Measurements from ENCODE around the gene C1QTNF8. TPM values are rescaled to one million over a fixed set of nuclear protein-coding genes. Genes with fewer than 3 reads are reported as not detected.

C1QTNF8 gene
- total RNA-seq, 1 donor = not detected

- H3K27me3 ChIP-seq (ENCODE audit: insufficient read depth, low read length) = peaks cover 3% of the 10 kb centered on the region
Observed at GRCh38 chr16:1106659-1107058, 10.6 kb upstream of the C1QTNF8 start.

GRCh38 chr16:1105888-1106620 is 10.0 kb upstream of the C1QTNF8 start:
- peaks cover 3% of the 10 kb centered on the region for H3K27me3 ChIP-seq (ENCODE audit: insufficient read depth, low read length)
- H3K9me3 ChIP-seq (ENCODE audit: low read depth, low read length) = no peaks in the 10 kb centered on the region
- H3K4me3 ChIP-seq (ENCODE audit: low read length) = no peak overlapping the region
- H3K4me1 ChIP-seq (ENCODE audit: insufficient read depth, low read length) = no peaks in the 10 kb centered on the region

More at GRCh38 chr16:1106659-1107058, 10.6 kb upstream of the C1QTNF8 start:
- Histone ChIP-seq H3K4me3 (ENCODE audit: low read length) (no peak overlapping the region), H3K4me1 (ENCODE audit: insufficient read depth, low read length) (no peaks in the 10 kb centered on the region), H3K9me3 (ENCODE audit: low read depth, low read length) (no peaks in the 10 kb centered on the region)

- Histone ChIP-seq H3K27me3 (ENCODE audit: insufficient read depth, low read length) (peaks cover 3% of the 10 kb centered on the region), H3K9me3 (ENCODE audit: low read depth, low read length) (no peaks in the 10 kb centered on the region), H3K4me1 (ENCODE audit: insufficient read depth, low read length) (no peaks in the 10 kb centered on the region), H3K4me3 (ENCODE audit: low read length) (no peak overlapping the region)
Observed at GRCh38 chr16:1103636-1103980, 7.6 kb upstream of the C1QTNF8 start.

GRCh38 chr16:1102921-1103635 is 7.0 kb upstream of the C1QTNF8 start:
- Histone ChIP-seq H3K4me3 (ENCODE audit: low read length) (no peak overlapping the region), H3K4me1 (ENCODE audit: insufficient read depth, low read length) (no peaks in the 10 kb centered on the region), H3K9me3 (ENCODE audit: low read depth, low read length) (no peaks in the 10 kb centered on the region), H3K27me3 (ENCODE audit: insufficient read depth, low read length) (peaks cover 3% of the 10 kb centered on the region)

- peaks cover 3% of the 10 kb centered on the region for H3K27me3 ChIP-seq (ENCODE audit: insufficient read depth, low read length)
- no peaks in the 10 kb centered on the region for H3K4me1 ChIP-seq (ENCODE audit: insufficient read depth, low read length)
- no peaks in the 10 kb centered on the region for H3K9me3 ChIP-seq (ENCODE audit: low read depth, low read length)
- H3K4me3 ChIP-seq (ENCODE audit: low read length) = no peak overlapping the region
Observed at GRCh38 chr16:1102333-1102700, 6.3 kb upstream of the C1QTNF8 start.

- Histone ChIP-seq H3K9me3 (ENCODE audit: low read depth, low read length) (no peaks in the 10 kb centered on the region), H3K4me1 (ENCODE audit: insufficient read depth, low read length) (no peaks in the 10 kb centered on the region), H3K27me3 (ENCODE audit: insufficient read depth, low read length) (peaks cover 3% of the 10 kb centered on the region), H3K4me3 (ENCODE audit: low read length) (no peak overlapping the region)
Observed at GRCh38 chr16:1101573-1102332, 5.7 kb upstream of the C1QTNF8 start.

GRCh38 chr16:1101133-1101532 is 5.1 kb upstream of the C1QTNF8 start:
- Histone ChIP-seq H3K4me3 (ENCODE audit: low read length) (no peak overlapping the region), H3K27me3 (ENCODE audit: insufficient read depth, low read length) (peaks cover 3% of the 10 kb centered on the region), H3K9me3 (ENCODE audit: low read depth, low read length) (no peaks in the 10 kb centered on the region), H3K4me1 (ENCODE audit: insufficient read depth, low read length) (no peaks in the 10 kb centered on the region)

- H3K9me3 ChIP-seq (ENCODE audit: low read depth, low read length) = no peaks in the 10 kb centered on the region
- H3K4me1 ChIP-seq (ENCODE audit: insufficient read depth, low read length) = no peaks in the 10 kb centered on the region
- no peak overlapping the region for H3K4me3 ChIP-seq (ENCODE audit: low read length)
- peaks cover 3% of the 10 kb centered on the region for H3K27me3 ChIP-seq (ENCODE audit: insufficient read depth, low read length)
Observed at GRCh38 chr16:1100084-1100800, 4.2 kb upstream of the C1QTNF8 start.

- H3K4me3 ChIP-seq (ENCODE audit: low read length) = no peak overlapping the region
- no peaks in the 10 kb centered on the region for H3K4me1 ChIP-seq (ENCODE audit: insufficient read depth, low read length)
- H3K9me3 ChIP-seq (ENCODE audit: low read depth, low read length) = no peaks in the 10 kb centered on the region
- H3K27me3 ChIP-seq (ENCODE audit: insufficient read depth, low read length) = peaks cover 3% of the 10 kb centered on the region
Observed at GRCh38 chr16:1099189-1100083, 3.4 kb upstream of the C1QTNF8 start.

GRCh38 chr16:1098266-1098991 is 2.4 kb upstream of the C1QTNF8 start:
- H3K27me3 ChIP-seq (ENCODE audit: insufficient read depth, low read length) = peaks cover 1% of the 10 kb centered on the region
- no peaks in the 10 kb centered on the region for H3K9me3 ChIP-seq (ENCODE audit: low read depth, low read length)
- H3K4me1 ChIP-seq (ENCODE audit: insufficient read depth, low read length) = no peaks in the 10 kb centered on the region
- H3K4me3 ChIP-seq (ENCODE audit: low read length) = no peak overlapping the region

- Histone ChIP-seq H3K4me1 (ENCODE audit: insufficient read depth, low read length) (no peaks in the 10 kb centered on the region), H3K4me3 (ENCODE audit: low read length) (no peak overlapping the region), H3K9me3 (ENCODE audit: low read depth, low read length) (no peaks in the 10 kb centered on the region), H3K27me3 (ENCODE audit: insufficient read depth, low read length) (no peaks in the 10 kb centered on the region)
Observed at GRCh38 chr16:1097800-1098199, 1.8 kb upstream of the C1QTNF8 start.

- no peak overlapping the region for H3K4me3 ChIP-seq (ENCODE audit: low read length)
- H3K9me3 ChIP-seq (ENCODE audit: low read depth, low read length) = no peaks in the 10 kb centered on the region
- H3K4me1 ChIP-seq (ENCODE audit: insufficient read depth, low read length) = no peaks in the 10 kb centered on the region
- H3K27me3 ChIP-seq (ENCODE audit: insufficient read depth, low read length) = no peaks in the 10 kb centered on the region
Observed at GRCh38 chr16:1097156-1097555, 1.1 kb upstream of the C1QTNF8 start.

GRCh38 chr16:1095450-1096168 is 435 bp downstream of the C1QTNF8 start:
- Histone ChIP-seq H3K4me3 (ENCODE audit: low read length) (no peak overlapping the region), H3K27me3 (ENCODE audit: insufficient read depth, low read length) (no peaks in the 10 kb centered on the region), H3K4me1 (ENCODE audit: insufficient read depth, low read length) (no peaks in the 10 kb centered on the region), H3K9me3 (ENCODE audit: low read depth, low read length) (no peaks in the 10 kb centered on the region)

Measured in mononuclear cell (primary cell).